HG03571 (cell line): Measurements from ENCODE around the gene SGO2.
"Not testable (repeated sequence)": the region's sequence is repeated elsewhere in the genome, so short reads cannot be mapped to it uniquely, and the experiment has no call there.

Experiments
- ATAC-seq: cut with Tn5 transposase; IDR thresholded peaks from one replicate; pipeline ENCODE4 v1.9.1; 2021; ENCODE audit not compliant: unreplicated experiment

Gene SGO2

GRCh38 chr2:200617156-200618053 is 91.4 kb downstream of the SGO2 start:
- ATAC-seq = no peak

DNA sequence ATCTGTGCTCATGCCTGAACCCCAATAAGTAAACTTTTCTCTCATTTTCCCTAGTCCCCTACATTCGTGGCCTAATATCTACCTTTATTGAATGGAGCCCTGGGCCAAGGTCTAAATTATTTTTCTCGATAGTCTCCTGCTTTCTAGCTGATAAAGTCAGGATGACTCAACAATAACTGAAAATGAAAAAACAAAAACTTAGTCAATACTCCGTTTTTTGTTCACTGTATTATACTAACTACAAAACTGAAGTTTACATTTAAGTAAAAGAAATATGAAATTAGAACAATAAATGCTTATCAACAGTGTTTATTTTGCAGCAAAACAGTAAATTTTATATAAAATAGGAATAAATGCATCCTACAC is 92.0 kb downstream of the SGO2 start:
- no peak for ATAC-seq

DNA sequence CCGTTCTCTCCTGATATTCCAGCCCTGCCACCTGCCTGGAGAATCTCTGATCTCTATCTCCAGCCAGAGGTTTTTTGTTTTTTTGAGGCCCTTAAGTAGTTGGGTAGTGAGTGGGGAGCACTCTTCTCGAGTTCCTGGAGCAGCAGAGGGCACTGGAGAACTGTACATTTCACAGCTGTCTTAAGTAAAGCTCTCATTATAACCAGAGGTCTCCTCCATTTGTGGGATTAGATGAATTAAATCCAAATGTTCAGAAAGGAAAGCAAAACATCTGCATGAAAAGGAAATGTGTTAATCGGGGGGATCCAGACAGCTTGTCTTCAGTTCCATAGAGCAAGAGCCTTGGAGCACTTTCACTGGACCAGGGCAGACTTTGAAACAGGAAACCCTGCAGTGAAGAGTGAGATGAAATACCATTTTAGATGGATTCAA is 92.6 kb downstream of the SGO2 start:
- no peak for ATAC-seq

DNA sequence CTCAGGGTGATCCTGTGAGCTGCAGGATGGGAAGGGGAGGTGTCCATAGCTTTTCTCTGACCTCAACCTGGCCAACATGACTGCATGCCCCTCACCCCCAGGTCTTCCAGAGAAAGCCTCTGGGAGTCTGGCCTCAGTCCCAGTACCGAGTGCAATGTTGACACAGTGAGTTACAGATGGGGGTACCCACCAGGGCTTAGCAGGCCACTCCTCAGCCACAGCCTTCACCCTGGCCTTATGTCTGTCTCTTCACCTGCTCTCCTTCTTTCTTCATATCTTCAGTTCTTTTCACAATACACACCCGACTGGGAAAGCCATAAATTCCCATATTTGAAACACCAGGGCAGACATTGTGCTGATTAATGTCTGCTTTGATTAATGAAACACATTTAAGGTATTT is 93.3 kb downstream of the SGO2 start:
- ATAC-seq = no peak

- no peak for ATAC-seq
Observed at GRCh38 chr2:200620606-200621390, 94.8 kb downstream of the SGO2 start.

DNA sequence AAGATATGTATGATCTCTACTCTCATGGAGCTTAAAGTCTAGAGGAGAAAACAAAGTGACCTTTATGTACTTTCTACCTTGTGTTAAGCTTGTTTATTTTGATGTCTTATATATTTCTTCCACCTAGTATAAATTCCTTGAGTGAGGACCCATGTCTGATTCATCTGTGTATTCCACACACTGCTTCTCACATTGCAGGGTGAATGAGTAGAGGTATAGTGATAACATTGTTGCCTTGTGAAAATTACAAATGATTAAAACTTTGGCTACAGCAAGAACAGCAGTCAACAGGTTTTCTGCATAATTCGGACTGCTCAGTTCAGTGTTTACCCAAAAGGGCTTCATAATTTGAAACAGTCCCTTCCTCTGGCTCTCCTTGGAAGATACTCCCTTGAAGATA is 96.1 kb downstream of the SGO2 start:
- no peak for ATAC-seq

GRCh38 chr2:200624026-200624425 is 98.0 kb downstream of the SGO2 start:
- ATAC-seq = no peak

DNA sequence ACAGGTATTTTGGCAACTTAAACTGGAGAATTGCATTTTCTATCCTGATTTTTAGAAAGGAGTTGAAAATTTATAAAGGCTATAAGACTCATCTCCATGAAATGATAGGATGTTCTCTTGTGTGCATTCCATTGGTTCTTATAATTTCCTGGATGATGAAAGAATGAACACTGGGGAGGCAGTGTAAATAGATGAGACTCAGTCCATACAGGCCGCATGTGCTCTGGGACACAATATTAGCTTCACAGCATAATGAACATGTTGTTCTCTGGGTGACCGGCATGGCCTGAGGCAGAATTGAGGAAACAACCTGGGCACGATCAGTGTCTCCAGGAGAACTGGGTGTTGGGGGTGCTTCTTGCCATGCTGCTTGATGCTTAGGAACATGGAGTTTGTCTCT is 98.7 kb downstream of the SGO2 start:
- ATAC-seq = no peak

DNA sequence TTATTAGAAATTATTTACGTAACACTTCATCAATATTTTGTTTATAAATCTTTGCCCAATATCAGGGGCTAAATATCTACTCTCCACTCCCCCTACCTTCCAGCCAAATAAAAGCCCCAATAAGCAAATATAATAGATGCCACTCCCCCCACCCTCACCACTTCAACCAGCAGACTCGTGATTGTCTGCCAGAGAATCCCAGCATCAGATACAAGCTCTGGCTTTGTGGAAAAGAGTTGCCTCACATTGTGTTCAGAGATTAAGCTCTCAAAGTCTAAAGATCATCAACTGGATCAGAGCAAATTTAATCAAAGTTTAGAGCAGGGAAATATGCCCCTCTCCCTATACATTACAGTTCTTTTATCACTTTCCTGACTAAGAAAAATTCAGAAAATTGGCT is 99.3 kb downstream of the SGO2 start:
- ATAC-seq = no peak

GRCh38 chr2:200625958-200626363 is 100.0 kb downstream of the SGO2 start:
- no peak for ATAC-seq

DNA sequence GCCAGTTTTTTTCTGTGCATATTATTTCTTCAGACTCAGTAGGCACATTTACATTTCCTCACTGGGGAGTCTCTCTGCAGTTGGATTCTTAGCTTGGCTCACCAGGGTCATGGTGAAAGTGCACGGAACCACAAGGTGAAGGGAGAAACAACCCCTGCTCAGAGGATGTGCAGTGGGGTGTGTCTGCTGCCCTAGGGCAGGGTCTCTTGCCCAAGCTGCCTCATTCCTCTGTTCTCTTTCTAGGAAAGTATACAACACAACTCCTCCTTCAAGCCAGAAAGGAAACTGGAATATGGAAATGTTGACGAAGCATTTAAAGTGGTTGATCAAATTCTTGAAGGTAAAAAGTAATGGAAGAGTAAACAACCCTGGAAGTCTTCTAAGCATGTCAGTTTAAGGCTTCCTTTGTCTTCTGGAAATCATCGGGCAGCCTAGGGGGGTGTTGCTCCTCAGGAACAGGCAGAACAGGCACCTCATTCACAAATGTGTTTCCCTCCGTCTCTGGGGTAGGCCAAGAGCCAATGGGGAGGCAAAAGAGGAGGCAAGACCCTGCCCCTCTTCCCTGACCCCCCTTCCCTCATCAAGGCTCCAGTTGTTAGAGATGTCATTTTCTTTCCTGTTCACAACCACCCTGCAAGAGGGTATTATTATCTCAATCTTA is 101.2 kb downstream of the SGO2 start:
- no peak for ATAC-seq

DNA sequence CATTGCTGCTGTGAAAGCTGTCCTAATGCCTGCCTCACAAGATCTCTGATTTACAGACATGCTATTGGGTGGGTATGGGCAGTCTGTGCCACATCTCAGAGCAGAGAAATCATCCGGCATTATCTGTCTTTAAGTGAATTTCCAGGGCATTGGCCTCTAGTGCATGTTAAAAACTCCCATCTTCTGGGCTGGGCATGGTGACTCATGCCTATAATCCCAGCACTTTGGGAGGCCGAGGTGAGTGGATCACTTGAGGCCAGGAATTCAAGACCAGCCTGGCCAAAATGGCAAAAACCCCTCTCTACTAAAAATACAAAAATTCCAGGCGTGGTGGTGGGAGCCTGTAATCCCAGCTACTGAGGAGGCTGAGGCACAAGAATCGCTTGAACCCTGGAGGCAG is 102.5 kb downstream of the SGO2 start:
- ATAC-seq = not testable (repeated sequence)

DNA sequence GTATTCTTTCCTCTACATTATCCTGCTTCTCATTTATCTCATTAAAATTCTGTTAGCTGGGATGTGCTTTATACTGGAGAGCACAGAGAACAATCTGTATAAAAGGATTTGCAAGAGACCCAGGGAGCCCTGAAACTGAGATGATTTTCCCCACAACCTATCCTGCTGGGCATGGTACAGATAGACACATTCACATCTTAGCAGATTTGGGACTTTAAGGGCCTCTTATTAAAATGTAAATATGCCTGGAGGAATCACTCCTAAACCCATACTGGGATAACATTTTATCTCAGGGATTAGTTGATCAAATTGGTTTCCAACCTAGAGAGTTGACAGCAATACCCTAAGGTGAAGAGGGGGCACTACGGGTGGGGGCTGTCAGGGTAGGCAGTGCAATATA is 105.3 kb downstream of the SGO2 start:
- no peak for ATAC-seq
